SK-N-SH (cell line): Measurements from ENCODE around the gene NEURL1. TPM values are rescaled to one million over a fixed set of nuclear protein-coding genes. Genes with fewer than 3 reads are reported as not detected.

Source experiments
- CTCF ChIA-PET: fragments of 300-600, 350-600 bp; formaldehyde crosslinking; extraction: SDS; loops from one replicate; lab custom pipeline; 2021; lab: Yijun Ruan, JAX
- POLR2A ChIA-PET: fragments of 350-600 bp; sonication (Branson Sonifier 250); formaldehyde crosslinking; extraction: SDS; loops from one replicate; lab custom pipeline; 2020; ENCODE audit warnings: antibody characterized with exemption, inconsistent platforms; lab: Yijun Ruan, JAX
- DNase-seq: peaks from one replicate; pipeline ENCODE4 v3.0.0; 2012
- H2AFZ ChIP-seq: fragments of 200-600 bp; sonication (generic); 2 replicates; pipeline ENCODE4 v1.8.1; 2016; ENCODE audit warnings: antibody characterized with exemption, mild to moderate bottlenecking, low read depth
- H3F3A ChIP-seq: fragments of 200-600 bp; sonication (generic); replicated peaks from 2 replicates; pipeline ENCODE3; 2016; ENCODE audit warnings: antibody characterized with exemption, mild to moderate bottlenecking; ENCODE audit not compliant: insufficient read depth
- H3K27ac ChIP-seq, 2 experiments: fragments of 200-500 bp in 1 of 2; fragments of 200-600 bp in 1 of 2; sonication (Bioruptor generic) in 1 of 2; sonication (generic), shearing (Covaris generic) in 1 of 2; 2 replicates each; pipeline versions ENCODE4 v1.5.1 to v1.6.1; 2014 to 2016; ENCODE audit warnings: low read depth in 2 of 2, inconsistent platforms in 1 of 2, low read length in 1 of 2, mild to moderate bottlenecking in 1 of 2, mixed read lengths in 1 of 2
- H3K27me3 ChIP-seq: fragments of 200-600 bp; sonication (generic), shearing (Covaris generic); 2 replicates; pipeline ENCODE4 v1.6.1; 2016; ENCODE audit warnings: mixed run types; ENCODE audit not compliant: insufficient read depth
- H3K36me3 ChIP-seq, 2 experiments: fragments of 200-500 bp in 1 of 2; fragments of 200-600 bp in 1 of 2; sonication (Bioruptor generic) in 1 of 2; sonication (generic) in 1 of 2; replicated peaks in 1 of 2; 2 replicates each; pipeline versions ENCODE3 to v1.5.1; 2014 to 2016; ENCODE audit warnings: low read length in 1 of 2, mild to moderate bottlenecking in 1 of 2; ENCODE audit not compliant: insufficient read depth in 2 of 2, control insufficient read depth in 1 of 2
- H3K4me1 ChIP-seq, 2 experiments: fragments of 200-500 bp in 1 of 2; fragments of 200-600 bp in 1 of 2; sonication (Bioruptor generic) in 1 of 2; sonication (generic), shearing (Covaris generic) in 1 of 2; 2 replicates each; pipeline versions ENCODE4 v1.5.1 to v1.6.1; 2014 to 2016; ENCODE audit warnings: low read depth in 1 of 2, low read length in 1 of 2, mixed run types in 1 of 2; ENCODE audit not compliant: insufficient read depth in 2 of 2, control insufficient read depth in 1 of 2
- H3K4me2 ChIP-seq: fragments of 200-600 bp; sonication (generic), shearing (Covaris generic); 2 replicates; pipeline ENCODE4 v1.6.1; 2017; ENCODE audit warnings: mixed run types
- H3K4me3 ChIP-seq, 2 experiments: fragments of 200-500 bp in 1 of 2; fragments of 200-600 bp in 1 of 2; sonication (Bioruptor generic) in 1 of 2; sonication (generic), shearing (Covaris generic) in 1 of 2; 2 replicates each; pipeline versions ENCODE4 v1.5.1 to v1.8.1; 2014 to 2016; ENCODE audit warnings: low read depth in 2 of 2, inconsistent platforms in 1 of 2, low read length in 1 of 2, mild to moderate bottlenecking in 1 of 2, mixed read lengths in 1 of 2, moderate library complexity in 1 of 2
- H3K79me2 ChIP-seq: fragments of 200-600 bp; sonication (generic); 2 replicates; pipeline ENCODE4 v1.8.1; 2017; ENCODE audit warnings: mild to moderate bottlenecking; ENCODE audit not compliant: insufficient read depth
- H3K9ac ChIP-seq: fragments of 200-600 bp; sonication (generic); 2 replicates; pipeline ENCODE4 v1.6.1; 2017; ENCODE audit warnings: mixed run types
- H3K9me2 ChIP-seq: fragments of 200-600 bp; sonication (generic); 2 replicates; pipeline ENCODE4 v1.6.1; 2017; ENCODE audit warnings: mixed run types
- H3K9me3 ChIP-seq: fragments of 200-600 bp; sonication (generic); 2 replicates; pipeline ENCODE4 v1.6.1; 2017; ENCODE audit warnings: mixed run types, mild to moderate bottlenecking, moderate library complexity
- H4K20me1 ChIP-seq: fragments of 200-600 bp; sonication (generic); 2 replicates; pipeline ENCODE4 v1.6.1; 2017; ENCODE audit warnings: mild to moderate bottlenecking, mixed run types; ENCODE audit not compliant: insufficient read depth
- ELF1 ChIP-seq: IDR thresholded peaks from 2 replicates; pipeline ENCODE4 v1.4.0; 2012
- EP300 ChIP-seq, 2 experiments: IDR thresholded peaks; 2 replicates each; pipeline versions ENCODE4 v1.4.0 to v1.6.1; 2012; ENCODE audit warnings: borderline replicate concordance in 1 of 2, low read depth in 1 of 2, low read length in 1 of 2
- EZH2phosphoT487 ChIP-seq: fragments of 200-600 bp; sonication (generic); IDR thresholded peaks from 2 replicates; pipeline ENCODE4 v1.6.1; 2017; ENCODE audit warnings: low read depth, mixed run types, mild to moderate bottlenecking, antibody characterized with exemption, moderate library complexity, borderline replicate concordance
- FOXJ3 ChIP-seq: sonication (generic); formaldehyde crosslinking; IDR thresholded peaks from 2 replicates; pipeline ENCODE4 v1.5.1; 2020; ENCODE audit warnings: mild to moderate bottlenecking, missing genetic modification reagents
- GABPA ChIP-seq: IDR thresholded peaks from 2 replicates; pipeline ENCODE4 v1.4.0; 2012; ENCODE audit warnings: low read depth, mild to moderate bottlenecking
- GATA2 ChIP-seq: sonication (generic); formaldehyde crosslinking; IDR thresholded peaks from 2 replicates; pipeline ENCODE4 v1.5.0; 2020; ENCODE audit warnings: mild to moderate bottlenecking, missing genetic modification reagents
- JUND ChIP-seq: IDR thresholded peaks from 2 replicates; pipeline ENCODE4 v1.4.0; 2012
- NFIC ChIP-seq: IDR thresholded peaks from 2 replicates; pipeline ENCODE4 v1.4.0; 2012; ENCODE audit warnings: borderline replicate concordance
- POLR2AphosphoS5 ChIP-seq: IDR thresholded peaks from 2 replicates; pipeline ENCODE4 v1.6.1; 2012; ENCODE audit warnings: low read depth, low read length
- RAD21 ChIP-seq: IDR thresholded peaks from 2 replicates; pipeline ENCODE4 v1.6.1; 2012; ENCODE audit warnings: mild to moderate bottlenecking, low read length
- RFX5 ChIP-seq: IDR thresholded peaks from 2 replicates; pipeline ENCODE4 v1.6.1; 2012; ENCODE audit warnings: mild to moderate bottlenecking, improper control_type of control experiment, low read length
- TAF1 ChIP-seq: IDR thresholded peaks from 2 replicates; pipeline ENCODE4 v1.6.1; 2012; ENCODE audit warnings: low read depth, mild to moderate bottlenecking, low read length, moderate library complexity, borderline replicate concordance
- TCF12 ChIP-seq: IDR thresholded peaks from 2 replicates; pipeline ENCODE4 v1.4.0; 2012
- TEAD4 ChIP-seq: IDR thresholded peaks from 2 replicates; pipeline ENCODE4 v1.4.0; 2012; ENCODE audit warnings: mild to moderate bottlenecking, borderline replicate concordance; ENCODE audit not compliant: insufficient read depth
- YY1 ChIP-seq: IDR thresholded peaks from 2 replicates; pipeline ENCODE4 v1.4.0; 2012; ENCODE audit warnings: low read depth, mild to moderate bottlenecking
- WGBS: methylation state at CpG from one replicate; pipeline ENCODE4 v1.1.6; 2017; ENCODE audit warnings: low lambda C conversion rate; 5-methylcytosine and 5-hydroxymethylcytosine counted together
- polyA plus RNA-seq, 3 experiments: library from polyadenylated mRNA; depleted of rRNA; stranded (reverse); fragments of >200 nt; gene quantifications; 2 replicates each; pipeline ENCODE4 v1.2.3, GENCODE V29; 2012
- TF ChIP-seq, protein P1 (sequence below): fragments of 150-350 bp; IDR thresholded peaks from 2 replicates; pipeline ENCODE4 v1.6.1; 2016; ENCODE audit warnings: mild to moderate bottlenecking, low read depth, low read length
- TF ChIP-seq, protein P2 (sequence below): IDR thresholded peaks from 2 replicates; pipeline ENCODE4 v1.4.0; 2012; ENCODE audit warnings: low read depth, borderline replicate concordance

NEURL1 gene
- polyA plus RNA-seq, 1 of the 3 experiments (the other 2 are of a cell fraction), result 0.05 TPM

DNA sequence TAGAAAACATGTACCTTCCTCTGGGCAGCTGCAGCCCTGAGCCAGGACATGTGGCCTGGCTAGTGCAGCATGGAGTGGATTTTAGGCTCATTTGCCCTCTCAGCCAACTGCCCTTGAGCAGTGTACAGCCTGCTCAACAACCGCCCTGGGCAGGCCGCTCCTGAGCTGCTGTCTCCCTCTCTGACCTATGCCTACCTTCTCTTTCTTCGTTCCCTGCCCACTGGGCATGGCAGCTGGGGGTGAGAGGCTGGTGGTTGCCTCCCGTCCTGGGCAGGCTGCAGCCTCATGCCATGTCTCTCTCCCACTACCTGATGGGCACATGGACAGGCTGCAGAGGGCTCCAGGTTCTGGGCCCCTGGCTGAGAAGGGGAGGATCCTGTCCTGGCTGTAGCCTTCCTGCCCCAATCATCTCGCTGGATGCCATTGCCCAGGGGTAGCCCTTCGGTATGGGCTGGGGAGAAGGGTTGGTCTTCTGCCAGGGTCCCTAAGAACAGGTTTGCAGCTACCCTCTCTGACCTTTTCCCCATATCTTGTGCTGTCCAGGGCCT is 97.3 kb downstream of the NEURL1 start:
- peak; percentile 36 for DNase-seq
- no peaks in the 10 kb centered on the region for H3F3A ChIP-seq
- H3K9me2 ChIP-seq, result no peaks in the 10 kb centered on the region
- no peaks in the 10 kb centered on the region for H3K79me2 ChIP-seq
- H3K27ac ChIP-seq, result no peak overlapping the region
- 87% methylated on average over 4 of the region's 6 CpGs for WGBS
- no peak overlapping the region for H3K9ac ChIP-seq
- no peaks in the 10 kb centered on the region for H3K9me3 ChIP-seq
- no peaks in the 10 kb centered on the region for H4K20me1 ChIP-seq
- ChIA-PET POLR2A (no interaction called here), CTCF (interaction anchor here (1.1 to 9.0 kb wide), 9 partner anchors 11 to 294 kb away, joined by 3 to 129 read pairs (median 4); no protein-coding TSS in a partner anchor)
- H3K27me3 ChIP-seq, result no peaks in the 10 kb centered on the region
- H3K4me3 ChIP-seq, result no peak overlapping the region
- no peak overlapping the region for H2AFZ ChIP-seq
- no peak for TF ChIP-seq YY1
- TF ChIP-seq GABPA, result no peak
- TF ChIP-seq GATA2 (CRISPR knock-in tag), result no peak
- no peak for TF ChIP-seq RFX5
- no peak for TF ChIP-seq FOXJ3 (CRISPR knock-in tag)
- no peak for TF ChIP-seq TCF12
- TF ChIP-seq, protein P1, sequence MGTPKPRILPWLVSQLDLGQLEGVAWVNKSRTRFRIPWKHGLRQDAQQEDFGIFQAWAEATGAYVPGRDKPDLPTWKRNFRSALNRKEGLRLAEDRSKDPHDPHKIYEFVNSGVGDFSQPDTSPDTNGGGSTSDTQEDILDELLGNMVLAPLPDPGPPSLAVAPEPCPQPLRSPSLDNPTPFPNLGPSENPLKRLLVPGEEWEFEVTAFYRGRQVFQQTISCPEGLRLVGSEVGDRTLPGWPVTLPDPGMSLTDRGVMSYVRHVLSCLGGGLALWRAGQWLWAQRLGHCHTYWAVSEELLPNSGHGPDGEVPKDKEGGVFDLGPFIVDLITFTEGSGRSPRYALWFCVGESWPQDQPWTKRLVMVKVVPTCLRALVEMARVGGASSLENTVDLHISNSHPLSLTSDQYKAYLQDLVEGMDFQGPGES, result no peak
- TF ChIP-seq EP300 (IDR thresholded peaks at IDR 0.05; ENCODE audit: borderline replicate concordance in 1 of 2, low read depth in 1 of 2, low read length in 1 of 2), result no peak
- no peak for TF ChIP-seq JUND
- no peak for TF ChIP-seq NFIC
- TF ChIP-seq TEAD4, result no peak
- no peak for TF ChIP-seq ELF1
- no peak for TF ChIP-seq TAF1
- TF ChIP-seq, protein P2, sequence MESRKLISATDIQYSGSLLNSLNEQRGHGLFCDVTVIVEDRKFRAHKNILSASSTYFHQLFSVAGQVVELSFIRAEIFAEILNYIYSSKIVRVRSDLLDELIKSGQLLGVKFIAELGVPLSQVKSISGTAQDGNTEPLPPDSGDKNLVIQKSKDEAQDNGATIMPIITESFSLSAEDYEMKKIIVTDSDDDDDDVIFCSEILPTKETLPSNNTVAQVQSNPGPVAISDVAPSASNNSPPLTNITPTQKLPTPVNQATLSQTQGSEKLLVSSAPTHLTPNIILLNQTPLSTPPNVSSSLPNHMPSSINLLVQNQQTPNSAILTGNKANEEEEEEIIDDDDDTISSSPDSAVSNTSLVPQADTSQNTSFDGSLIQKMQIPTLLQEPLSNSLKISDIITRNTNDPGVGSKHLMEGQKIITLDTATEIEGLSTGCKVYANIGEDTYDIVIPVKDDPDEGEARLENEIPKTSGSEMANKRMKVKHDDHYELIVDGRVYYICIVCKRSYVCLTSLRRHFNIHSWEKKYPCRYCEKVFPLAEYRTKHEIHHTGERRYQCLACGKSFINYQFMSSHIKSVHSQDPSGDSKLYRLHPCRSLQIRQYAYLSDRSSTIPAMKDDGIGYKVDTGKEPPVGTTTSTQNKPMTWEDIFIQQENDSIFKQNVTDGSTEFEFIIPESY, result no peak
- TF ChIP-seq EZH2phosphoT487, result no peak
- no peak for TF ChIP-seq POLR2AphosphoS5
- no peak for TF ChIP-seq RAD21
- peaks cover 0 to 13% of the 10 kb centered on the region in 2 experiments; a peak in 1 of 4 replicates for H3K4me1 ChIP-seq
- no peak overlapping the region for H3K4me2 ChIP-seq
- H3K36me3 ChIP-seq, result no peaks in the 10 kb centered on the region
